Measurements from ENCODE around the gene TRABD2A. TPM values are rescaled to one million over a fixed set of nuclear protein-coding genes. Genes with fewer than 3 reads are reported as not detected.

Gene TRABD2A
- total RNA-seq, 1 experiment from 2014 or later = 18.3 TPM

- Histone ChIP-seq H3K36me3 (no peaks in the 10 kb centered on the region), H3K27ac (no peak overlapping the region), H3K4me1 (replicated peaks) (peaks cover 10% of the 10 kb centered on the region), H3K27me3 (replicated peaks) (no peaks in the 10 kb centered on the region), H3K9me3 (replicated peaks) (0 out of 2 replicates have a peak, but pooled peaks cover 2% of the 10 kb centered on the region), H3K4me3 (no peak overlapping the region)
- DNase-seq (ENCODE audit: low read depth in 1 of 2, low spot score in 2 of 2) = no peak
Measured at GRCh38 chr2:84797271-84797670, 83.6 kb downstream of the TRABD2A start.

DNA sequence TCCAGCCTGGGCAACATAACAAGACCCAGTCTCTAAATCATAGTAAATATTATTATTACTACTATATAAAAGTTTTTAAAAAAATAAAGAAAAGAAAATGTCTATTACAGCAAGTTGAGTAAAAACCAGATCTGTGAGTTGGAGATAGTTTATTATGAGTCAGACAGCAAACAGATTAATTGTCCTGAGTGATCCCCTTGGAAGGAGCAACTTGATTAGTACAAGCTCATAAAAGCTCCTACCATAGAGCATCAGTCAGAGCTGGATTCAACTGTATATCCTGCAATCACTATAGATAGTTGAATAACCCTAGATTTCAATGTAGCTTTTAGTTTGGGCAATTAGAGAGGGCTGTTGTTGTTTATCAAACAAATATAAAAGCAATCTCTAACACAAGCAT lies 84.1 kb downstream of the TRABD2A start:
- no peak for DNase-seq (ENCODE audit: low read depth in 1 of 2, low spot score in 2 of 2)
- H3K27ac ChIP-seq = no peak overlapping the region
- peaks cover 10% of the 10 kb centered on the region for H3K4me1 ChIP-seq (replicated peaks)
- no peak overlapping the region for H3K4me3 ChIP-seq
- H3K36me3 ChIP-seq = no peaks in the 10 kb centered on the region
- H3K9me3 ChIP-seq (replicated peaks) = 0 out of 2 replicates have a peak, but pooled peaks cover 2% of the 10 kb centered on the region
- H3K27me3 ChIP-seq (replicated peaks) = no peaks in the 10 kb centered on the region

GRCh38 chr2:84793641-84794040 lies 87.2 kb downstream of the TRABD2A start:
- no peak for DNase-seq (ENCODE audit: low read depth in 1 of 2, low spot score in 2 of 2)

GRCh38 chr2:84792856-84793522 lies 87.9 kb downstream of the TRABD2A start:
- no peaks in the 10 kb centered on the region for H3K36me3 ChIP-seq
- no peaks in the 10 kb centered on the region for H3K27me3 ChIP-seq (replicated peaks)
- DNase-seq (ENCODE audit: low read depth in 1 of 2, low spot score in 2 of 2) = no peak
- 0 out of 2 replicates have a peak, but pooled peaks cover 2% of the 10 kb centered on the region for H3K9me3 ChIP-seq (replicated peaks)
- no peak overlapping the region for H3K27ac ChIP-seq
- H3K4me3 ChIP-seq = no peak overlapping the region
- peaks cover 7% of the 10 kb centered on the region for H3K4me1 ChIP-seq (replicated peaks)

More at GRCh38 chr2:84793641-84794040, 87.2 kb downstream of the TRABD2A start:
- Histone ChIP-seq H3K4me1 (replicated peaks) (peaks cover 7% of the 10 kb centered on the region), H3K4me3 (no peak overlapping the region), H3K9me3 (replicated peaks) (0 out of 2 replicates have a peak, but pooled peaks cover 2% of the 10 kb centered on the region), H3K36me3 (no peaks in the 10 kb centered on the region), H3K27me3 (replicated peaks) (no peaks in the 10 kb centered on the region), H3K27ac (no peak overlapping the region)

DNA sequence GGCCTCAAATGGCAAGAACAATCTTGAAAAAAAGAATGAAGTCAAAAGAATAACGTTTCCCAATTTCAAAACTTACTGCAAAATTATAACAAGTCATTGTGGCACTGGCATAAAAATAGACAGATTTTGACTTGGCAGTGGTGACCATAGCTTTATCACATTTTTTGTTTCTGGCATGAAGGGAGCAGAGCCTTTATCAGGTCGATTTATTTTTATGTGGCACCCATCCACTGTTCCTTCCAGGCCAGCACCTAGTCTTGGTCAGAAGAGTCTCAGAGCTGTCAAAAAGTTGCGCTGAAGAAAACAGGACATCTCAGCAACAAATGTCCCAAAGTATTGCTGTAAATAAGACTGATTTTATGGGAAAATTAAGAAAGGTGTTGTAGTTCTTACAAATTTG lies 92.4 kb downstream of the TRABD2A start:
- no peak overlapping the region for H3K27ac ChIP-seq
- no peak overlapping the region for H3K4me3 ChIP-seq
- H3K9me3 ChIP-seq (replicated peaks) = 0 out of 2 replicates have a peak, but pooled peaks cover 1% of the 10 kb centered on the region
- no peak for DNase-seq (ENCODE audit: low read depth in 1 of 2, low spot score in 2 of 2)
- no peaks in the 10 kb centered on the region for H3K36me3 ChIP-seq
- peaks cover 7% of the 10 kb centered on the region for H3K4me1 ChIP-seq (replicated peaks)
- no peaks in the 10 kb centered on the region for H3K27me3 ChIP-seq (replicated peaks)

DNA sequence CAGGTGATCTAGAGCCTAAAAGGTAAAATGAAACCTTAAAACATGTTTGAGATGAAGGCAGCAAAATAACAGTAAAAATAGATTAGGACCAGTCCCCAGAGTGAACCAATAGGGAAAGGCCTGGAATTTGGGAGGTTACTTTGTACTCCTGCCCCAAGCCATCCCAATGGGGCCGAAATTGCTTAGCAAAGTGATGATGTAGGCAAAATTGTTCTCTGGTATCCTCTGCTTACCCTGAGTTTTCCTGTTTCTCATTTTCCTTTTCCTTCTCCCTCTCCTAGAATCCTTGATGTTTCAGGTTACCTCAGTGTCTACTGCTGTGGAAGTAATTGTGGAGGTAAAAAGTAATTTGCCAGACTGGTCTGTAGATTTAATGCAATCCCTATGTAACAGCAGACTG lies 92.9 kb downstream of the TRABD2A start:
- no peak for DNase-seq (ENCODE audit: low read depth in 1 of 2, low spot score in 2 of 2)
- Histone ChIP-seq H3K4me1 (replicated peaks) (peaks cover 2% of the 10 kb centered on the region), H3K36me3 (no peaks in the 10 kb centered on the region), H3K9me3 (replicated peaks) (no peaks in the 10 kb centered on the region), H3K4me3 (no peak overlapping the region), H3K27me3 (replicated peaks) (no peaks in the 10 kb centered on the region), H3K27ac (no peak overlapping the region)

DNA sequence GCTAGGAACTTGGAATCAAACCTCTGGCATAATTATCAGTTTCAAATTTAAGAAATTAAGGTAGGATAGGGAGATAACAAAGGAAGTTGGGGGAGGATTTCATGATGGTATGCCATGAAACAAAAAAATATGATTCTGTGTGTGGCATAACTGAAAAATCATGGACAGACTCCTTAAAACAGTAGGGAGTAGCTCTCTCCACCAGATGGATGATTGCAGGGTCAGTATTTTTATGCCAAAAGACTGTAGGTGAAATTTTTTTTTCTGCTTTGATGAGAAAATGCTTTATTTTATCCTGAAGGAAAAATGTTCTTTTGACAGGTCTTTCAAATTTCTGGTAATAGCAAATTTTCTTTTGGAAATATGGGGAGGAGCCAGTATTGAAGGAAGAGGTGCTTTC lies 94.3 kb downstream of the TRABD2A start:
- Histone ChIP-seq H3K27me3 (replicated peaks) (no peaks in the 10 kb centered on the region), H3K36me3 (no peaks in the 10 kb centered on the region), H3K4me1 (replicated peaks) (no peaks in the 10 kb centered on the region), H3K9me3 (replicated peaks) (no peaks in the 10 kb centered on the region), H3K4me3 (no peak overlapping the region), H3K27ac (no peak overlapping the region)
- DNase-seq (ENCODE audit: low read depth in 1 of 2, low spot score in 2 of 2) = no peak

GRCh38 chr2:84785950-84786349 lies 94.9 kb downstream of the TRABD2A start:
- Histone ChIP-seq H3K4me3 (no peak overlapping the region), H3K36me3 (no peaks in the 10 kb centered on the region)
- no peak for DNase-seq (ENCODE audit: low read depth in 1 of 2, low spot score in 2 of 2)

GRCh38 chr2:84782717-84783442 lies 98.0 kb downstream of the TRABD2A start:
- H3K4me1 ChIP-seq (replicated peaks) = no peaks in the 10 kb centered on the region
- H3K36me3 ChIP-seq = no peaks in the 10 kb centered on the region
- no peak overlapping the region for H3K4me3 ChIP-seq
- no peaks in the 10 kb centered on the region for H3K9me3 ChIP-seq (replicated peaks)
- no peak overlapping the region for H3K27ac ChIP-seq
- no peak for DNase-seq (ENCODE audit: low read depth in 1 of 2, low spot score in 2 of 2)
- H3K27me3 ChIP-seq (replicated peaks) = no peaks in the 10 kb centered on the region

More at GRCh38 chr2:84785950-84786349, 94.9 kb downstream of the TRABD2A start:
- Histone ChIP-seq H3K27me3 (replicated peaks) (no peaks in the 10 kb centered on the region), H3K9me3 (replicated peaks) (no peaks in the 10 kb centered on the region), H3K27ac (no peak overlapping the region), H3K4me1 (replicated peaks) (no peaks in the 10 kb centered on the region)

- DNase-seq (ENCODE audit: low read depth in 1 of 2, low spot score in 2 of 2) = no peak
- no peaks in the 10 kb centered on the region for H3K4me1 ChIP-seq (replicated peaks)
Measured at GRCh38 chr2:84781942-84782716, 98.8 kb downstream of the TRABD2A start.

GRCh38 chr2:84779781-84780180 lies 101.1 kb downstream of the TRABD2A start:
- H3K9me3 ChIP-seq (replicated peaks) = no peaks in the 10 kb centered on the region
- DNase-seq (ENCODE audit: low read depth in 1 of 2, low spot score in 2 of 2) = no peak

More at GRCh38 chr2:84781942-84782716, 98.8 kb downstream of the TRABD2A start:
- Histone ChIP-seq H3K27ac (no peak overlapping the region), H3K4me3 (no peak overlapping the region), H3K27me3 (replicated peaks) (no peaks in the 10 kb centered on the region), H3K9me3 (replicated peaks) (no peaks in the 10 kb centered on the region), H3K36me3 (no peaks in the 10 kb centered on the region)

DNA sequence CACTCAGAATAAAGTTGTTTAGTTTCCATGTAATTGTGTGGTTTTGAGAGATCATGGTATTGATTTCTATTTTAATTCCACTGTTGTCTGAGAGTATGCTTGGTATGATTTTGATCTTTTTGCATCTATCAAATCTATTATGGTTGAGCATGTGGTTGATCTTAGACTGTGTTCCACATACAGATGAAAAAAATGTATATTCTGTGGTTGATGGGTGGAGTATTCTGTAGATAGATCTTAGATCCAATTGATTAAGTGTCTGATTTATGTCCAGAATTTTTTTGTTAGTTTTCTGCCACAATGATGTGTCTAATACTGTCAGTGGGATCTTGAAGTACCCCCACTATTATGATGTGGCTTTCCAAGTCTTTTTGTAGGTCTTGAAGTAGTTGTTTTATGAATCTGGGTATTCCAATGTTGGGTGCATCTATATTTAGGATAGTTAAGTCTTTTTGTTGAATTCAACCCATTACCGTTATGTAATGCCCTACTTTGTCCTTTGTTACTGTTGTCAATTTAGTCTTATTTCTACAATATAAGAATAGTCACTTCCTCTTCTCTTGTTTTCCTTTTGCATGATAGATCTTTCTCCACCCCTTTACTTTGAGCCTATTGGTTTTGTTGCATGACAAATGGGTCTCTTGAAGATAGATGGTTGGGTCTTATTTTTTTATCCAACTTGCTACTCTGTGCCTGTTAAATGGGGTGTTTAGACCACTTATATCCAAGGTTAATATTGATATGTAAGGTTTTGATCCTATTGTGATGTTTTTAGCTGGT lies 101.8 kb downstream of the TRABD2A start:
- Histone ChIP-seq H3K4me1 (replicated peaks) (no peaks in the 10 kb centered on the region), H3K36me3 (no peaks in the 10 kb centered on the region), H3K27ac (no peak overlapping the region), H3K4me3 (no peak overlapping the region), H3K9me3 (replicated peaks) (no peaks in the 10 kb centered on the region), H3K27me3 (replicated peaks) (no peaks in the 10 kb centered on the region)
- no peak for DNase-seq (ENCODE audit: low read depth in 1 of 2, low spot score in 2 of 2)

More at GRCh38 chr2:84779781-84780180, 101.1 kb downstream of the TRABD2A start:
- H3K4me1 ChIP-seq (replicated peaks) = no peaks in the 10 kb centered on the region
- H3K4me3 ChIP-seq = no peak overlapping the region
- H3K36me3 ChIP-seq = no peaks in the 10 kb centered on the region
- no peak overlapping the region for H3K27ac ChIP-seq
- H3K27me3 ChIP-seq (replicated peaks) = no peaks in the 10 kb centered on the region

GRCh38 chr2:84776011-84776410 lies 104.9 kb downstream of the TRABD2A start:
- H3K27ac ChIP-seq = no peak overlapping the region
- no peak for DNase-seq (ENCODE audit: low read depth in 1 of 2, low spot score in 2 of 2)
- no peaks in the 10 kb centered on the region for H3K36me3 ChIP-seq
- H3K4me3 ChIP-seq = no peak overlapping the region
- H3K4me1 ChIP-seq (replicated peaks) = no peaks in the 10 kb centered on the region
- H3K27me3 ChIP-seq (replicated peaks) = no peaks in the 10 kb centered on the region
- H3K9me3 ChIP-seq (replicated peaks) = no peaks in the 10 kb centered on the region
